Natural killer cell treated with Interleukin-12 subunit alpha and Interleukin-12 subunit beta and Interleukin-15 and Interleukin-18, amount 100 ng/mL, for 72 hours (primary cell): Measurements from ENCODE around the gene OR5AK2. TPM values are rescaled to one million over a fixed set of nuclear protein-coding genes. Genes with fewer than 3 reads are reported as not detected.
"Not testable (repeated sequence)": the region's sequence is repeated elsewhere in the genome, so short reads cannot be mapped to it uniquely, and the experiment has no call there.

Experiments
- ATAC-seq, 2 donors: fragments of 150-1000 bp; cut with Tn5 transposase in 1 of 2; sonication (Bioruptor Pico), chemical (Tn5 transposase) in 1 of 2; 2 replicates each; pipeline ENCODE4 v1.10.0; 2021
- DNase-seq: peaks from one replicate; pipeline ENCODE4 v3.0.0; 2022; ENCODE audit warnings: low spot score
- H3K27ac Mint-ChIP-seq, 2 donors: 1 replicate in 1 of 2; 2 replicates in 1 of 2; pipeline ENCODE4 v1.8.0; 2022; ENCODE audit warnings: mixed read lengths in 2 of 2, mild to moderate bottlenecking in 1 of 2, moderate library complexity in 1 of 2
- H3K27me3 Mint-ChIP-seq, 2 donors: 1 replicate in 1 of 2; 2 replicates in 1 of 2; pipeline ENCODE4 v1.8.0; 2022; ENCODE audit warnings: mixed read lengths in 2 of 2
- H3K36me3 Mint-ChIP-seq: one replicate; pipeline ENCODE4 v1.8.0; 2022; ENCODE audit warnings: mixed read lengths
- H3K4me1 Mint-ChIP-seq, 2 donors: 1 replicate in 1 of 2; 2 replicates in 1 of 2; pipeline ENCODE4 v1.8.0; 2022; ENCODE audit warnings: low read depth in 2 of 2, mixed read lengths in 2 of 2, mild to moderate bottlenecking in 1 of 2
- H3K4me3 Mint-ChIP-seq: one replicate; pipeline ENCODE4 v1.8.0; 2022; ENCODE audit warnings: mixed read lengths
- H3K9me3 Mint-ChIP-seq: 2 replicates; pipeline ENCODE4 v1.8.0; 2022; ENCODE audit warnings: mixed read lengths
- total RNA-seq, 2 donors: library from RNA; stranded (reverse); gene quantifications; one replicate each; pipeline ENCODE4 v1.2.3, GENCODE V29; 2022

OR5AK2 gene, protein sequence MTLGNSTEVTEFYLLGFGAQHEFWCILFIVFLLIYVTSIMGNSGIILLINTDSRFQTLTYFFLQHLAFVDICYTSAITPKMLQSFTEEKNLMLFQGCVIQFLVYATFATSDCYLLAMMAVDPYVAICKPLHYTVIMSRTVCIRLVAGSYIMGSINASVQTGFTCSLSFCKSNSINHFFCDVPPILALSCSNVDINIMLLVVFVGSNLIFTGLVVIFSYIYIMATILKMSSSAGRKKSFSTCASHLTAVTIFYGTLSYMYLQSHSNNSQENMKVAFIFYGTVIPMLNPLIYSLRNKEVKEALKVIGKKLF
- total RNA-seq, result not detected

DNA sequence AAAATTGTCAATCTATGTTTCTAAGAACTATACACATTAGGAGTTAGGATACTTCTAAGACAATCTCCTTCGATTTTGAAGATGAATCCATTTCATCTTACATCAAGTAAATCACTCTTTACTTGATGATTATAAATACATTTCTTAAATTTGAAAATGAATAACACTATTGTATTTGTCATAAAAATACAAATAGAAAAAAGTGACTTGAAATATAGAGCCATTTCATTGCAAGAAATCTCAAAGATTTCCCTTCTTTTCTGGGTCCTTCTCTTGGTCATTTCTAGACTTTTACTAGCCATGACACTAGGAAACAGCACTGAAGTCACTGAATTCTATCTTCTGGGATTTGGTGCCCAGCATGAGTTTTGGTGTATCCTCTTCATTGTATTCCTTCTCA is at the start of gene OR5AK2:
Gene OR5AK2 (plus strand): TSS at position 301 of the 400 bp plus-strand sequence. CDS start 0 bp downstream, at position 301.
- no peak for ATAC-seq
- H3K4me1 Mint-ChIP-seq, result no peaks in the 10 kb centered on the region
- H3K9me3 Mint-ChIP-seq, result peaks cover 11% of the 10 kb centered on the region
- no peaks in the 10 kb centered on the region for H3K36me3 Mint-ChIP-seq
- no peaks in the 10 kb centered on the region for H3K27me3 Mint-ChIP-seq
- H3K4me3 Mint-ChIP-seq, result no peak within 1 kb of the TSS
- no peak for DNase-seq
- H3K27ac Mint-ChIP-seq, result no peak within 1 kb of the TSS

DNA sequence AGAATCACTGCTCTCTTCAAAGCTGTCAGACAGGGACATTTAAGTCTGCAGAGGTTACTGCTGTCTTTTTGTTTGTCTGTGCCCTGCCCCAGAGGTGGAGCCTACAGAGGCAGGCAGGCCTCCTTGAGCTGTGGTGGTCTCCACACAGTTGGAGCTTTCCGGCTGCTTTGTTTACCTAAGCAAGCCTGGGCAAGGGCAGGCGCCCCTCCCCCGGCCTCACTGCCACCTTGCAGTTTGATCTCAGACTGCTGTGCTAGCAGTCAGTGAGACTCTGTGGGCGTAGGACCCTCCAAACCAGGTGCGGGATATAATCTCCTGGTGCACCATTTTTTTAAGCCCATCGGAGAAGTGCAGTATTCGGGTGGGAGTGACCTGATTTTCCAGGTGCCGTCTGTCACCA is 43.2 kb upstream of the OR5AK2 start:
- not testable (repeated sequence) for H3K27me3 Mint-ChIP-seq, ATAC-seq, H3K4me1 Mint-ChIP-seq, DNase-seq, H3K27ac Mint-ChIP-seq, H3K4me3 Mint-ChIP-seq
- Mint-ChIP-seq H3K36me3 (peaks cover 17% of the 10 kb centered on the region), H3K9me3 (peaks cover 24% of the 10 kb centered on the region)

DNA sequence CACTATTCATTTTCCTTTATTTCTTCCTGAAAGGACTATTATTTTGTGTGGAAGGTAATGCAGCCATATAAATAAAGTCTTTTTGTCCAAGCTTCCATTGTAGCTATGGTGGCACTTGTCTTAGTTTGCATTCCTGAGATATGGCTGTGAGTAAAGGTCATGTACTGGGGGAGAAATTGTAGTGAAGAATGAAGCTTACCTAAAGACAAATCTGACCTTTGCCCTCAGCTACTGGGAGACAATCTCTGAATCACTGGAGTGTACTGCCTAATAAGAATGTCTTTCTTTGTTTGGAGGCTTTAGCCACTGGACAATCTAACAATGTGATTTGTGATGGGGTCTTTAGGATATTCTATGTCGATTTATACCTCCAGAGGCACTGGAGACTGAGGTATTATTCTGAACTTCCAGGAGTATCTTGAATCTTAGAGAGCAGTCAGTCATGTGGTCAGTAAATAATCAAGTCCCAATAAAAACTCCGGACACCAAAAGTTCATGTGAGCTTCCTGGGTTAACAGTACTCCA is 39.7 kb upstream of the OR5AK2 start:
- DNase-seq (no peak), ATAC-seq (no peak)
- Mint-ChIP-seq H3K27me3 (no peaks in the 10 kb centered on the region), H3K9me3 (peaks cover 33% of the 10 kb centered on the region), H3K4me3 (no peak overlapping the region), H3K36me3 (peaks cover 14% of the 10 kb centered on the region), H3K27ac (no peak overlapping the region), H3K4me1 (no peaks in the 10 kb centered on the region)

DNA sequence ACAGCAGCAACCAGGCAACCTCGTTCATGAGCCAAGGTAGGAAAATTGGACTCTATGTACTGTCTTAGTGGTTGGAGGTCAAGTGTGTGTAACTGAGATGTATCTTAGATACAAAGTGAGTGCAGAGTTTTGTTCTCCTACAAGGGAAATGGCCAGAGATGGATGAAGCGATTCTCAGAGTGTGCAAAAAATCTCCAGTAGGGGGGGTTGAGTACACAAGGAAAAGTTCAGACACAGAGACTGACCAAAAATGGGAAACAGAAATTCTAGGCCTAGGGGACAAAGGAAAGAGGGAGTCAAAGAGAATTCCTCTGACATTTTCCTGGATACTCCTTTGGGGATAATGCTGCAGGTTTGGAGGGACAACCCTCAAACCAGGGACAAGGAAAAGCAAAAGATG is 38.2 kb upstream of the OR5AK2 start:
- no peak for ATAC-seq
- peaks cover 30% of the 10 kb centered on the region for H3K9me3 Mint-ChIP-seq
- H3K27ac Mint-ChIP-seq, result no peak overlapping the region
- H3K27me3 Mint-ChIP-seq, result no peaks in the 10 kb centered on the region
- DNase-seq, result no peak
- no peaks in the 10 kb centered on the region for H3K4me1 Mint-ChIP-seq
- H3K36me3 Mint-ChIP-seq, result peaks cover 7% of the 10 kb centered on the region
- no peak overlapping the region for H3K4me3 Mint-ChIP-seq

DNA sequence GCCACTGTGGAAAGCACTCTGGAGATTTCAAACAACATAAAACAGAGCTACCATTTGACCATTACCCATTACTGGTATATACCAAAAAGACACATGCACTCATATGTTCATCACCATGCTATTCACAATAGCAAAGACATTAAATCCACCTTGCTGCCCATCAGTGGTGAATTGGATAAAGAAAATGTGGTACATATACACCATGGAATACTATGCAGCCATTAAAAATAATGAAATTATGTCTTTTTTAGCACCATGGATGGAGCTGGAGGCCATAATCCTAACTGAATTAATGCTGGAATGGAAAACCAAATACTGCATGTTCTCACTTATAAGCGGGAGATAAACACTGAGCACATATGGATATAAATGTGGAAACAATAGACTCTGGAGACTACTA is 34.8 kb upstream of the OR5AK2 start:
- H3K9me3 Mint-ChIP-seq, result peaks cover 21% of the 10 kb centered on the region
- not testable (repeated sequence) for DNase-seq, H3K4me1 Mint-ChIP-seq, H3K36me3 Mint-ChIP-seq, H3K27me3 Mint-ChIP-seq, H3K27ac Mint-ChIP-seq, ATAC-seq, H3K4me3 Mint-ChIP-seq

DNA sequence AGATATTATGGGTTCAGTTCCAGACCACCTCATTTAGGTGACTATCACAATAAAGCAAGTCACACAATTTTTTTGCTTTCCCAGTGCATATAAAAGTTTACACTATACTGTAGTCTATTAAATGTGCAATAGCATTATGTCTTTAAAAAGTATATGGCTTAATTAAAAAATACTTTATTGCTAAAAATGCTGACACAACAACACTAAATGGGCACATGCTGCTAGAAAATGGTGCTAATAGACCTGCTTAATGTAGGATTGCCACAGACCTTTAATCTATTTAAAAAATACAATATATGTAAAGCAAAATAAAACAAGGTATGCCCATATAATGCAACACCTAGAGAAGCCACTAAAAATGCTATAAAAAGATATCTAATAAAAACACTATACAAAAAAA is 27.1 kb upstream of the OR5AK2 start:
- H3K27me3 Mint-ChIP-seq, result no peaks in the 10 kb centered on the region
- ATAC-seq, result no peak

DNA sequence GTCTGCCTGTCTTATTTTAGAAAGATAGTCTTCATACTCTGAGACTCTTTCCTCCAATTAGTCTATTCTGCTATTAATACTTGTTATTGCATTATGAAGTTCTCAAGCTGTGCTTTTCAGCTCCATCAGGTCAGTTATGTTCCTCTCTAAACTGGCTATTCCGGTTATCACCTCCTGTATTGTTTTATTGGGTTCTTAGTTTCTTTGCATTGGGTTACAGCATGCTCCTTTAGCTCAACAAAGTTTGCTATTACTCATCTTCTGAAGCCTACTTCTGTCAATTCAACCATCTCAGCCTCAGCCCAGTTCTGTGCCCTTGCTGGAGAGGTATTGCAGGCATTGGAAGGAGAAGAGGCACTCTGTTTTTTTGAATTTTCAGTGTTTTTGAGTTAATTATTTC is 21.0 kb upstream of the OR5AK2 start:
- peaks cover 8% of the 10 kb centered on the region for H3K9me3 Mint-ChIP-seq
- H3K27me3 Mint-ChIP-seq, result no peaks in the 10 kb centered on the region
- no peaks in the 10 kb centered on the region for H3K36me3 Mint-ChIP-seq
- DNase-seq, result no peak
- H3K27ac Mint-ChIP-seq, result no peak overlapping the region
- ATAC-seq, result no peak
- no peak overlapping the region for H3K4me3 Mint-ChIP-seq
- H3K4me1 Mint-ChIP-seq, result no peaks in the 10 kb centered on the region

More for the DNA sequence above, 27.1 kb upstream of the OR5AK2 start:
- Mint-ChIP-seq H3K36me3 (no peaks in the 10 kb centered on the region), H3K27ac (no peak overlapping the region), H3K9me3 (peaks cover 11% of the 10 kb centered on the region), H3K4me1 (no peaks in the 10 kb centered on the region), H3K4me3 (no peak overlapping the region)
- no peak for DNase-seq

DNA sequence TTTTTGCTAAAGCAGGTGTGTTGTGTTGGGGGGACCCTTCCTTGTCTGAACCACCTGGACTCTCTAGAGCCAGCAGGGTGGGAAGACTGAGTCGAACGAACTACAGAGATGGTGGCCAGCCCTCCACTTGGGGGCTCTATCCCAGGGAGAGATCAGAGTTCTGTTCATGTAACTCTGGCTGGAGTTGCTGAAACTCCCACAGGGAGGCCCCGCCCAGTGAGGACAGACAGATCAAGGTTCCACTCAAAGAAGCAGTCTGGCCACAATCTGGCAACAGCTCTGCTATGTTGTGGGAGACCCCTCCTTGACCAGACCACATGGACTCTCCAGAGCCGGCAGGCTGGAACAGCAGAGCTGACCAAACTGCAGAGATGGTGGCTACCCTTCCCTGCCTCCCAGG is 20.2 kb upstream of the OR5AK2 start:
- Mint-ChIP-seq H3K36me3 (no peaks in the 10 kb centered on the region), H3K9me3 (peaks cover 8% of the 10 kb centered on the region), H3K4me3 (no peak overlapping the region), H3K4me1 (no peaks in the 10 kb centered on the region), H3K27ac (no peak overlapping the region), H3K27me3 (no peaks in the 10 kb centered on the region)
- ATAC-seq (no peak), DNase-seq (no peak)

DNA sequence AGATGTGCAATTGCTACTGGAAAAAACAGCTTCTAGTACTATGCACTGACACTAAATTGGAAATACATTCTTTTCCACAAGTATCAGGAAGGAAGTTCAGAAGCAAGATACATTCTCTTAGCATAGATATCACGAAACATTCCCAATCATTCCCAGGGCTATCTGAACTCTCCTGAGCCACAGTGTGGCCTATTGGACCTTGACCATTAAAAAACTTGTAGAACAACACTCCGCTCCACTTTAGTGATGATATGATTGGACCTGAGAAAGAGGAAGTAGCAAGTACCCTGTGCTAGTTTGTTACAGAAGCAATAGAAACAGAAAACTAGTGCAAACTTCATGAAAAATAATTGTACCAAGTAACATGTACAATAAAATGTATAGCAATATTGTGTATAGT is 11.4 kb upstream of the OR5AK2 start:
- no peak for ATAC-seq
- Mint-ChIP-seq H3K27ac (no peak overlapping the region), H3K9me3 (no peaks in the 10 kb centered on the region), H3K4me3 (no peak overlapping the region), H3K36me3 (no peaks in the 10 kb centered on the region), H3K27me3 (no peaks in the 10 kb centered on the region), H3K4me1 (no peaks in the 10 kb centered on the region)
- DNase-seq, result no peak

DNA sequence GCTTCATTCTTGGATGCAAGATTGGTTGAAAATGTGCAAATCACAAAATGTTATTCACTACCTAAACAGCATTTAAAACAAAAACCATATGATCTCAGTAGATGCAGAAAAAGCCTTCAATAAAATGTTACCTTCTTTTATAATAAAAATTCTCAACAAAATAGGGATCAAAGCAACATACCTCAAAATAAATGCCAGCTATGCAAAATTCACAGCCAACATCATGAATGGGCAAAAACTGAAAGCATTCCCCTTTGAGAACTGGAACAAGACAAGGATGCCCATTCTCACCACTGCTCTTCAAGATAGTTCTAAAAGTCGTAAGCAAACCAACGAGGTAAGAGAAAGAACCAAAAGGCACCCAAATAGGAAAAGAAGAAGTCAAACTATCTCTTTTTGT is 2.0 kb downstream of the OR5AK2 start:
- Mint-ChIP-seq H3K4me3 (no peak overlapping the region), H3K4me1 (no peaks in the 10 kb centered on the region), H3K27me3 (no peaks in the 10 kb centered on the region), H3K9me3 (peaks cover 20% of the 10 kb centered on the region), H3K36me3 (peaks cover 8% of the 10 kb centered on the region), H3K27ac (no peak overlapping the region)
- ATAC-seq (no peak), DNase-seq (no peak)

DNA sequence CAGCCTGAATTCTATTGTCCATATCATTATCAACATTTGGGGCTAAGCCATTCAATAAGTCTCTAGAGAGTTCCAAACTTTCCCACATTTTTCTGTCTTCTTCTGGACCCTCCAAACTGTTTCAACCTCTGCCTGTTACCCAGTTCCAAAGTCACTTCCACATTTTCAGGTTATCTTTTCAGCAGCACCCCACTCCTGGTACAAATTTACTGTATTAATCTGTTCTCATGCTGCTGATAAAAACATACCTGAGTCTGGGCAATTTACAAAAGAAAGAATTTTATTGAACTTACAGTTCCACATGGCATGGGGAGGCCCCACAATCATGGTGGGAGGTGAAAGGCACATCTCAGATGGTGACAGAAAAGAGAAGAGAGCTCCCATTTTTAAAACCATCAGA is 5.8 kb downstream of the OR5AK2 start:
- H3K9me3 Mint-ChIP-seq, result peaks cover 24% of the 10 kb centered on the region
- H3K4me3 Mint-ChIP-seq, result no peak overlapping the region
- no peaks in the 10 kb centered on the region for H3K27me3 Mint-ChIP-seq
- peaks cover 8% of the 10 kb centered on the region for H3K36me3 Mint-ChIP-seq
- H3K27ac Mint-ChIP-seq, result no peak overlapping the region
- H3K4me1 Mint-ChIP-seq, result no peaks in the 10 kb centered on the region
- DNase-seq (no peak), ATAC-seq (no peak)

DNA sequence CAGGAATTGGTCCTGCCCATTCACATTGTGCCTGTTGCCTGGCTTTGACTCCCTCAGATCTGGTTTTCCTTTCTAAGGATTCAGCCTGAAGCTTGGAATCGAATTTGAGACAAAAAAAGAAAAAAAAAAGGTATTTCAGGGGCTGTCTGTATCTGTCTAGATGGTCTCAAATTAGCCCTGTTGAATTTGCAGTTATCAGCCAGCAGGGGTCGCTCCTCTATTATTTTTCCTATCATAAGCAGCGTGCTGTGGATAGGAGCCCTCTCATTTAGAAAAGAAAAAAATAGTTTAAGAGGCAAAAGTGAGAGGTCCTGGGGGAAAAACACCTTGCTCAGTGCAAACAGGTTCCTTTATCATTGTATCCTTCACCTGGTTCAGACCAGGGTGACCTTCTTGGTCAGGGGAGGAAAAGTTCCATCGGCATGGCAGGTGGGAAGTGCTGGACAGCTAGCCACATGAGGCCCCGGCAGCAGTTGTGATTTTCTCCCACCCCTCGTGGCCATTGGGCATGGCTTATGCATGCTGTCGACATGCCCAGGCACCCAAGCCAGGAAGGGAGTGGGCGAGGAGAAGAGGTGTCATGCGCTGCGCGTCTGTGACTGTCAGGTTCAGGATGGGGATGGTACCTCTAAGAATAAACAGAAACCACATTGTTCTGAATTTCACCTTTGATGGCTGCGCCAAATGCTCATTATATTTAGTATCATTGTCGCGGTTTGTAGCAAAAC is 13.1 kb downstream of the OR5AK2 start:
- Mint-ChIP-seq H3K27ac (no peak overlapping the region), H3K9me3 (peaks cover 11% of the 10 kb centered on the region), H3K36me3 (no peaks in the 10 kb centered on the region), H3K4me1 (no peaks in the 10 kb centered on the region), H3K4me3 (no peak overlapping the region), H3K27me3 (no peaks in the 10 kb centered on the region)
- DNase-seq (no peak), ATAC-seq (no peak)

DNA sequence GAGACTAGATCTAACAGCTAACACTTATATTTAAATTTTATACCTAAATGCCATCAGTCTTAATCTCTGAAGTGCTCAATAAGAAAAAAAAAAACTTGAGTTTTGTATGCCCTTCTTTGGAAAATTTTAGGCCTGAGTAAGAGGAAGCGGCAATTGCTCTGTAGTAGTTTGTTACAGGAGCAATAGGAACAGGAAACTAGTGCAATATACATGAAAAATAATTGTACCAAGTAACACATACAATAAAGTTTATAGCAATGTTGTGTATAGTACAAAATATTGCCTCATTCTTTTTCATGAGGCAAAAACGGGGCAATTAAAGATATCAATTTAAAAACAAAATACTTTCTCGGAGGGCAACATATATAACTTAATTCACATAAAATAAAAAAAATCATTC is 19.7 kb downstream of the OR5AK2 start:
- no peaks in the 10 kb centered on the region for H3K4me1 Mint-ChIP-seq
- no peaks in the 10 kb centered on the region for H3K36me3 Mint-ChIP-seq
- ATAC-seq (no peak), DNase-seq (no peak)
- no peak overlapping the region for H3K27ac Mint-ChIP-seq
- no peak overlapping the region for H3K4me3 Mint-ChIP-seq
- no peaks in the 10 kb centered on the region for H3K27me3 Mint-ChIP-seq
- H3K9me3 Mint-ChIP-seq, result peaks cover 8% of the 10 kb centered on the region

DNA sequence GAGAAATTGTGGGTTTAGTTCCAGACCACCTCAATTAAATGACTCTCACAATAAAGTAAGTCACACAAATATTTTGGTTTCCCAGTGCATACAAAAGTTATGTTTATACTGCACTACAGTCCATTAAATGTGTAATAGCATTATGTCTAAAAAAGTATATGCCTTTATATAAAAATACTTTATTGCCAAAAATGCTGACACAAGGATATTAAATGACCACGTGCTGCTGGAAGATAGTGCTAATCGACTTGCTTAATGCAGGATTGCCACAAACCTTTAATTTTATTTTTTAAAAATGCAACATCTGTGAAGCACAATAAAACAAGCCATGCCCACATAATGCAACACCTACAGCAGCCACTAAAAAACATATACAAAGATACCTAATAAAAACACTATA is 27.0 kb downstream of the OR5AK2 start:
- peaks cover 3% of the 10 kb centered on the region for H3K9me3 Mint-ChIP-seq
- ATAC-seq (no peak), DNase-seq (no peak)
- H3K27me3 Mint-ChIP-seq, result no peaks in the 10 kb centered on the region
- no peak overlapping the region for H3K27ac Mint-ChIP-seq
- no peaks in the 10 kb centered on the region for H3K4me1 Mint-ChIP-seq
- no peak overlapping the region for H3K4me3 Mint-ChIP-seq
- H3K36me3 Mint-ChIP-seq, result no peaks in the 10 kb centered on the region
